Keratinocyte (primary cell): Measurements from ENCODE around the gene SULT1A3.
"Not testable (repeated sequence)": the region's sequence is repeated elsewhere in the genome, so short reads cannot be mapped to it uniquely, and the experiment has no call there.

Experiments used
- CTCF ChIP-seq, 3 experiments: IDR thresholded peaks in 1 of 3; conservative IDR thresholded peaks in 1 of 3; optimal IDR thresholded peaks in 1 of 3; 2 replicates in 2 of 3; 3 replicates in 1 of 3; pipeline versions ENCODE3 to v1.5.1; 2011; ENCODE audit warnings: low read length in 3 of 3, mild to moderate bottlenecking in 3 of 3, moderate library complexity in 2 of 3, control low read depth in 1 of 3, inconsistent platforms in 1 of 3; ENCODE audit not compliant: insufficient read depth in 2 of 3; ENCODE audit errors: extremely low read depth in 1 of 3
- EZH2 ChIP-seq: IDR thresholded peaks from one replicate; pipeline ENCODE4 v1.6.1; 2012; ENCODE audit warnings: inconsistent platforms, mild to moderate bottlenecking, low read length, moderate library complexity

GRCh38 chr16:30206252-30206651, 7.2 kb downstream of the SULT1A3 start:
- not testable (repeated sequence) for TF ChIP-seq CTCF (optimal IDR thresholded peaks at IDR 0.05 in 1 of 3, IDR thresholded peaks at IDR 0.05 in 1 of 3, conservative IDR thresholded peaks at IDR 0.05 in 1 of 3; ENCODE audit: extremely low read depth in 1 of 3, insufficient read depth in 2 of 3, low read length in 3 of 3); EZH2
